G401 (cell line): ENCODE data around the gene TOMT. TPM values are rescaled to one million over a fixed set of nuclear protein-coding genes. Genes with fewer than 3 reads are reported as not detected.

ENCODE experiments used
- DNase-seq: peaks from one replicate; pipeline ENCODE4 v3.0.0-alpha.2; 2015; ENCODE audit warnings: low spot score
- in situ Hi-C: cut with HindIII; loops from 2 replicates; pipeline ENCODE4 v1.10.0; 2016; ENCODE audit warnings: low sequenced_read_pairs, mixed read lengths
- total RNA-seq: library from RNA; depleted of rRNA; stranded (reverse); fragments of >200 nt; shearing (Covaris generic); gene quantifications from 2 replicates; pipeline ENCODE4 v1.2.3, GENCODE V29; 2014; rRNA removed

Gene TOMT
- not detected in 2 replicates for total RNA-seq

DNA sequence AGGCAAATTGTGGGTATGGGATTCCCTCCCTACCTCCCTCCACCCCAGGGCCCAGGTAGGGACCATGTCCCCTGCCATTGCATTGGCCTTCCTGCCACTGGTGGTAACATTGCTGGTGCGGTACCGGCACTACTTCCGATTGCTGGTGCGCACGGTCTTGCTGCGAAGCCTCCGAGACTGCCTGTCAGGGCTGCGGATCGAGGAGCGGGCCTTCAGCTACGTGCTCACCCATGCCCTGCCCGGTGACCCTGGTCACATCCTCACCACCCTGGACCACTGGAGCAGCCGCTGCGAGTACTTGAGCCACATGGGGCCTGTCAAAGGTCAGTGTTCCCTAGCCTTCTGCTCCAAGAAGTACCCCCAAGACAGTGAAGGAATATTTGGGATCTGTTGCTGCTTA lies at the start of gene TOMT:
TOMT (plus strand) TSS at position 37 of the 400 bp plus-strand sequence; CDS start at position 65, 28 bp downstream.
- in situ Hi-C loops: no loop called here
- no peak for DNase-seq

DNA sequence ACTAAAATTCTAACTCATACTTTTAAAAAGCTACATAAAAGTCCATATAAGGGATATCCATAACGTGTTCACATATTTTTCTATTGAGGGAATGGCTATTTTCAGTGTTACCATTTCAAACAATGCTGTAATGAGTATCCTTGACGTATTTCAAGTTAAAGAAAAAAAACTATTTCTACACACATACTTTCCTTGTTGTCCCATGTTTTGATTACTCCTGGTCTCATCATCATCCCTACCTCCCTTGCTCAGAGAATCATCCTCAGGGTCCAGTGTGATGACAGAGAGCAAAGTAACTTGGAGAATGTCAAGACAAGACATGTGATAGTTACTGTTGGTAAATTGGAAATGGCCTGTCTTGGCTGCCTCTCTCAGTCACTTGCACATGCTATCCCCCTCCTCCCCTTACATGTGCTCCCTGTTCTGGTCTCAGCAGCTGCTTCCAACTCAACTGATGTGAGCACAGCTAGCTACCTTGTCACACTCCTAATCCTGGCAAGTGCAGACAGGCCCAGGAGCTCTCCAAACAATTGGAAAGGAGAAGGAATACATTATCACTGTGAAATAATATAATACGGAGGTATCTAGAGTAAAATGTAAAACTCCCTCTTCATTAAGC lies 47.2 kb upstream of the TOMT start:
- DNase-seq: no peak
- in situ Hi-C loops: no loop called here

DNA sequence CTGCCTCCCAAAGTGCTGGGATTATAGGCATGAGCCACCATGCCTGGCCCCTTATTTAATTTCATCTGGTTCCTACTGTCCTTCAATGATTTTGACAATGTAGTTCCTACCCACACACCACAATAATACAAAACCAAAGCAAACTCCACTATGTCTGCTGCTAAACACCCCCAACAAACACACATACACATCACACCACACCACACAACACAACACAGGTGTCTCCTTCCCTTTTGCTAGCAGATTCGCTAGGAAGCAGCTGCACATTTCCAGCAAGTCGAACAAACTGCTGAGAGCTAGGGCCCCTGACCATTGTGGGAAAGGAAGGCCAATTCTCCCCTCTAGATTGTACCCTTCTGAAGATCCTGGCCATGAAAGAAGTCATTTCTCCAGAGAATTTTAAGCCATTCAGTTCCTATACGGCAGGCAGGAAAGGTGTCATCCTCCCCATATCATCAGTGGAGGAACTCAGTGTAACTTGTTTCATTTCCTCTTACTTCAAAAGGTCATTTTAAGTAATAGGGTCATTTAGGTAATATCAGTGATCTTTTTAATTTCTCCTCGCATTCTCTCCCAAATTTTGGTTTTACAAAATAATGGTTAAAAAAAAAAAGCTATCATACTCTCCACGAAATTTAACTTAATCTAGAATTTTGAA lies 43.9 kb upstream of the TOMT start:
- DNase-seq: no peak
- in situ Hi-C loops: no loop called here

GRCh38 chr11:72066855-72067254 lies 38.9 kb upstream of the TOMT start:
- no peak for DNase-seq
- in situ Hi-C loops: no loop called here

DNA sequence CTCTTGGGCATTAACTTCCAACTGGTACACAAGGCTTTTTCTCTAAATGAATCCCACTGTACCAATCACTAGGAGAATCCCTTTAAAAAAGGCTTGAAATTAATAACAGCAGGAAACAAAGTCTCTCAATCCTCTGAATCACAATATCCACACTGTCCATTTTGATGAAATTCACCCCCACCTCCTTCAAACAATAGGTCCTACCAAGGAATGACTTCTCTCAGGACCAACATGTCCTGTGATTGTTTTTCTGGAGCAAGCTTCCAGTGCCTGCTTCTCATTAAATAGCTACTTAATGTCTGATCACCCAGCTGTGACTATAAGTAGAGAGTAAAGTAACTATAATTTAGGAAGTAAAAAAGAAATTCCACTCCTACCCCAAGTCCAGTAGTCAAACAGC lies 38.5 kb upstream of the TOMT start:
- in situ Hi-C loops: no loop called here
- no peak for DNase-seq

- in situ Hi-C loops: no loop called here
- DNase-seq: no peak
These were observed 38.0 kb upstream of the TOMT start for GRCh38 chr11:72067676-72068075.

- in situ Hi-C loops: no loop called here
- no peak for DNase-seq
These were observed 36.5 kb upstream of the TOMT start for GRCh38 chr11:72069200-72069599.

GRCh38 chr11:72069787-72070251 lies 35.9 kb upstream of the TOMT start:
- peak; percentile 40 for DNase-seq
- in situ Hi-C loops: no loop called here

DNA sequence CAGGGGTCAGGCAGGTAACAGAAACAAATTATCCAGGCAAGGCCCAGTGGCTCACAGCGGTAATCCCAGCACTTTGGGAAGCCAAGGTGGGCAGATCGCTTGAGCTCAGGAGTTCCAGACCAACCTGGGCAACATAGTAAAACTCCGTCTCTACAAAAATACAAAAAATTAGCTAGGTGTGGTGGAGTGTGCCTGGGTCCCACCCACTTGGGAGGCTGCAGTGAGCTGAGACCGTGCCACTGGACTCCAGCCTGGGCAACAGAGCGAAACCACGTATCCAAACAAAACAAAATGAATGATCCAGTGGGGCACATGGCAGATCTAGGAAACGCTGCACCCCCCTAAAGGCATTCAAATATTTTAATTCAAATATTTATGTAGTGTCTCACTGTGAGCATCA lies 35.2 kb upstream of the TOMT start:
- in situ Hi-C loops: no loop called here

DNA sequence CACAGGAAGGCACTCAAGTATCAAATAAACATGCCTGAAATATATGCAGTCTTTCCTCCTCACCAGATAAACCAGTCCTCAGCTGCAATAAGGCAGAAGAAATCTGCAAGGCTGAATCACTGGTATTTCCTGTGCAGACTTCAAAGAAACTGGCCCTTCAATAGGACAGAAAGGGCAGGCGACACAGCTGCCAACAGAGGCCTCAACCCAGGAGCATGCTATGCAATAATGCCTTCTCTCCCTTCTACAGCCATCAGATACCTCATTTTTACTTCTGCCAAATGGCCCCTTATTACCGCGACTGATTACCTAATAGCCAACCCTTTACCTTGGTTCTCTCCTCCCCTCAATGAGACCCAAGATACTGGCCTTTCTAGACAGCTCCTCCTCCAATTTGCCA lies 33.4 kb upstream of the TOMT start:
- DNase-seq: no peak
- in situ Hi-C loops: no loop called here

More for the DNA sequence above, 35.2 kb upstream of the TOMT start:
- DNase-seq: no peak

DNA sequence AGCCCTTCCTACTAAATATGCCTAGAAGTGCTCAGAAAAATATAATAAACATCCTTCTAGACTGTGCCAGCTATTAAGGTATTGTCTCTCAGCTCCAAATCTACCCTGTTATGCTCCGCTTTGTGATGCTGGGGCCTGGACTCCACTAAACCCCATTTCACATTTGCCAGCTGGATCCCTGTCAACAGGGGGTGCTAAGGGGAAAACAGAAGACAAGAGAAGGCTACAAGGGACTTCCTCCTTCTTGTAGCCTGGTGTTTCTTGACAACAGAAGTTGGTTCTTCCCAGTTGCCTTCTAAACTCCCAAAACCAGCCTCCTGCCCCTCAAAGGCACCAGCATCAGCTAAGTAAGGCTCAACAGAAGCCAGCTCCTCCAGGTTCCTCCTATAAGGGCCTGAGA lies 30.6 kb upstream of the TOMT start:
- peak; percentile 19 for DNase-seq

GRCh38 chr11:72075756-72076155 lies 30.0 kb upstream of the TOMT start:
- in situ Hi-C loops: no loop called here
- DNase-seq: no peak

More for the DNA sequence above, 30.6 kb upstream of the TOMT start:
- in situ Hi-C loops: no loop called here

DNA sequence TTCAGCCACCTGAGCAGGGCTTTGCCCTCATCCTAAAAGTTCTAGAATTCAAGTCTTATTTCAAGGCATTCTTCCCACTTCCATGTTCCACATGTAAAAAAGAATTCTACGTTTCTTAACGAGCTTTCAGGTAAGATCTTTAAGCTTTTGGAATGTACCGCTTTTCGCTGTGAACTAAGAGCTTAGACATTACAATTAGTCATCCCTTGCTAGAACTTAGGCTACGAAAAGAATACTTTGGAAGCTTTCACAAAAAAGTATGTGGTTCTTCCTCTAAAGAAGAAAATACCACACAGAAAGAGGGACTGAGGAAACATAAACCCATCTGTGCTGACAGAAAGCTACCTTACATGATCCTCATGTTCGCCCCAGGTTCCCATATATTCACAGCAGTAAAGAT lies 27.2 kb upstream of the TOMT start:
- in situ Hi-C loops: no loop called here
- no peak for DNase-seq

DNA sequence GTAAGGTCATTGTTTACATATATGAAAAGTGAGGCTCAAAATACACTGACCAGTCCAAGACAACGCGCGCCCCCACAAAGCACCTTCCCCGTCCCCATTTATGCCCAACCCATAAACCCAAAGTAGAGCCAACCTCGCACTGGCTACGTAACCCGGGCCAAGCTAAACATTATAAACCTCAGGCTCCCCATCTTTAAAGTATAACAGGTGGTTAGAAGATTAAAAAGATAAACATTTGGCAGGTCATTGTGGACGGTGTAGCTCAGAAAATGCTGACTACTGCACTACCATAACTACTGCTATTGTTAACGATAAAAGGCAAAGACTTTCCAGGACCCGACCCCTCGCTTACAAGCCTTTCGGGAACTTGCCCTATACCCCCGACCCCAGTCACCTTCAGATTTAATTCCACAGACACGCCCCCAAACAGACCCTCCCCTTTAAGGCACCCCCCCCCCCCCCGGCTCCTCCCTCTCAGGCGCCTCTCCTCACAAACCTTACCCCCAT lies 25.9 kb upstream of the TOMT start:
- in situ Hi-C loops: no loop called here
- DNase-seq: peak; percentile 35

DNA sequence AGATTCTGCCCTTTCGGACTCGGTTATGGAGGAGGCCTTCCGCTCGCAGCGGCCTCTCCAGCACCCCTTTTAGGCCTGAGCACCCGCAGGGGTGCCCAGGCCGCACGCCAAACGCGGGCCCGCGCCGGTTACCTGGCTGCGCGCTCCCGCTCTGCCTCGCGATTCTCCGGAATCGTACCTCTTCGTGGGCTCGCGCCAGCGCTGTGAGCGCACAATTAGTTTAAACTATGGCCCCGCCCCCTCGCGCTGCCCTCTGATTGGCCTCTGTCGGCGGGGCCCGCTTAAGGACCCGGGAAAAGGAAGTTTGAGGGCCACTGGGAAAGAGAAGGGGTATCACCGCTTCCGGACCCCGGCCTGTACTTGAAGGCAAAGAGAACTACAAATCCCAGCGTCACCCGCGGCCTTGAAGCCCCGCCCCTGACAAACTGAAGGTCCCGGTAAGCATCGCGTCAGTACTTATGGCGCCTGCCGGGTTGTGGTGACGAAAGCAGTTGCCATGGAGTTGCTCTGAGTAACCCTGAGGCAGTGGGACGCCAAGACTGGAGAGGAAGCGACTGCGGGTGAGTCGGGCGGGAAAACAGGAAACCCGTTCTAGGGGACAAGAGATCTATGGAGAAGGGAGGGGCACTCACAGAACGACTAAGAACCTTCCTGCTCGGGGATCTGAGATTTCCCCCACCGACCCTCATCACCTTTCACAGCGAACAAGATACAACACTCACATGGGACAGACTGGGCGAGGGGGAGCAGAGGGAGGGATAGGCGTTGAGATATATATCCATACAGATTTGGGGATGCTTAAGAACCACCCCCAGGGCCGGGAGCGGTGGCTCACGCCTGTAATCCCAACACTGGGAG lies 25.2 kb upstream of the TOMT start, which contains the start of the genes LRRC51 and NUMA1:
LRRC51 (plus strand) TSS at position 525 of the 858 bp plus-strand sequence. CDS start 8,234 bp downstream, outside the sequence.
NUMA1 (minus strand) TSS at position 217 of the 858 bp plus-strand sequence. CDS start 44,599 bp downstream, outside the sequence.
- DNase-seq: peak; percentile 100
- in situ Hi-C loops: no loop called here

GRCh38 chr11:72081184-72081644 lies 24.5 kb upstream of the TOMT start:
- in situ Hi-C loops: no loop called here
- no peak for DNase-seq

DNA sequence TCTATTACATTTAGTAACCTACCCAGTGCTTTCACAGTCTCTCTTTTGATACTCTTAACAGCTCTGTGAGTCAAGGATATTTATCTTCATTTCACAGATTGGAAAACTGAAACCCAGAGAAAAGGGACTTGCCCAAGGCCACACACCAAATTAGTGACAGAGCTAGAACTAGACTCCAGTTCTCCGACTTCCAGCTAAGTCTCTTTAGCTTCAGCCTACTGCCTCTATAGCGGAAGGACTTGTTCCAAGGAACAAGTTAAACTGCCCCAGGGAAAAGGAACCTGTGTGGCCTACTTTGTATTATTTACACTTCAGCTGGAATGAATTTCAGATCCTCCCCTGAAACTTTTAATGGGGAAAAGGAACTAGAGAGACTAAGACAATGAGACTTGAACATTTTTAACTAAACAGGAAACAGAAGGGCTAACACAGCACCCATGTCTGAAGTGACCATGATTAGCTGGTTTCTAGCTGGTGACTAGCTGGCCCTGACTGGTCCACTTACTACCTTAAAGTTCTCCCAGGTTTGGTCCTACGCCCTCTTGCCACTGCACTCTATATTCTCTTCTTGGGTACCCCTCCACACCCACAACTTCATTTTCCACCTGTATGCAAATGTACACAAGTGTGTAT lies 23.8 kb upstream of the TOMT start:
- in situ Hi-C loops: no loop called here
- no peak for DNase-seq

- DNase-seq: no peak
- in situ Hi-C loops: no loop called here
These were observed 22.3 kb upstream of the TOMT start for GRCh38 chr11:72083414-72083813.

GRCh38 chr11:72084076-72084475 lies 21.6 kb upstream of the TOMT start:
- no peak for DNase-seq
- in situ Hi-C loops: no loop called here
